Large intestine (tissue), 3 donors: Measurements from ENCODE around the gene VPS37B. TPM values are rescaled to one million over a fixed set of nuclear protein-coding genes. Genes with fewer than 3 reads are reported as not detected.
A peak's percentile ranks its signal among the peaks of the same experiment; 100 is the strongest.

Experiments used
- DNase-seq, 2 donors: peaks; one replicate each; pipeline versions ENCODE4 v3.0.0 to v3.0.0-alpha.2; 2013
- H3K27ac ChIP-seq: one replicate; pipeline ENCODE4 v1.5.1; 2013; ENCODE audit warnings: low read length
- H3K27me3 ChIP-seq: 2 replicates; pipeline ENCODE4 v1.6.1; 2013; ENCODE audit warnings: low read length; ENCODE audit not compliant: control insufficient read depth, insufficient read depth
- H3K36me3 ChIP-seq: 2 replicates; pipeline ENCODE4 v1.6.1; 2013; ENCODE audit warnings: low read length; ENCODE audit not compliant: control insufficient read depth, insufficient read depth
- H3K4me1 ChIP-seq: one replicate; pipeline ENCODE4 v1.6.1; 2013; ENCODE audit warnings: low read length; ENCODE audit not compliant: control insufficient read depth, insufficient read depth
- H3K4me3 ChIP-seq: one replicate; pipeline ENCODE4 v1.5.1; 2013; ENCODE audit warnings: low read length
- H3K9me3 ChIP-seq: one replicate; pipeline ENCODE4 v1.6.1; 2013; ENCODE audit warnings: mild to moderate bottlenecking, low read depth, low read length, moderate library complexity; ENCODE audit not compliant: control insufficient read depth
- WGBS: methylation state at CpG from one replicate; pipeline ENCODE4 v1.1.5; 2013; ENCODE audit warnings: low lambda C conversion rate; ENCODE audit not compliant: insufficient coverage; 5-methylcytosine and 5-hydroxymethylcytosine counted together
- polyA plus RNA-seq: library from polyadenylated mRNA; unstranded; fragments of 120-200 nt; gene quantifications from one replicate; pipeline ENCODE4 v1.2.1, GENCODE V29; 2013

The VPS37B gene
- polyA plus RNA-seq, 1 donor: 26.5 TPM

DNA sequence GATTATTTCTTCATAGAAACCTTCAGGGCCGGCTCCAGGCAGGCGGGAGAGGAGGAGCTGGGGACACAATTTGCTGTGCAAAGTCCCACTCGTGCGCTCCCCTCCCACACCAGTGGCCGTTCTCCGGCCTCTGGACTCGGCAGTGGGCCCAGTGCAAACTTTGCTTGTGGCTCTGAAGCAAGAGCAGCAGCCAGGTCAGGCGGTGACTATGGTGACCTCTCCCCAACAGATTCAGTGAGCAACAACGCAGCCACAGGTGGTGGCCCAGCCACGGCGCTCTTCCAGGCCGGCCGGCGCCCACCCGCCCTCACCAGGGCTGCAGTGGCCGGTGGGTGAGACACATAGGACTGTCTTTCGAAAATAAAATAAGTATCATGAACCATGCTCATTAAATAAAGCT lies 29.5 kb downstream of the VPS37B start:
- Histone ChIP-seq H3K27ac (no peak overlapping the region), H3K27me3 (no peaks in the 10 kb centered on the region), H3K4me1 (peaks cover 28% of the 10 kb centered on the region), H3K36me3 (peaks cover 75% of the 10 kb centered on the region), H3K4me3 (no peak overlapping the region), H3K9me3 (no peaks in the 10 kb centered on the region)
- WGBS: no CpG with 5 or more reads among the region's 17 CpGs
- no peak for DNase-seq

GRCh38 chr12:122865268-122866231 lies 30.4 kb downstream of the VPS37B start:
- WGBS: no CpG with 5 or more reads among the region's 43 CpGs
- peaks cover 77% of the 10 kb centered on the region for H3K36me3 ChIP-seq
- no peaks in the 10 kb centered on the region for H3K27me3 ChIP-seq
- no peak overlapping the region for H3K27ac ChIP-seq
- DNase-seq: no peak
- no peaks in the 10 kb centered on the region for H3K9me3 ChIP-seq
- peaks cover 19% of the 10 kb centered on the region for H3K4me1 ChIP-seq
- no peak overlapping the region for H3K4me3 ChIP-seq

DNA sequence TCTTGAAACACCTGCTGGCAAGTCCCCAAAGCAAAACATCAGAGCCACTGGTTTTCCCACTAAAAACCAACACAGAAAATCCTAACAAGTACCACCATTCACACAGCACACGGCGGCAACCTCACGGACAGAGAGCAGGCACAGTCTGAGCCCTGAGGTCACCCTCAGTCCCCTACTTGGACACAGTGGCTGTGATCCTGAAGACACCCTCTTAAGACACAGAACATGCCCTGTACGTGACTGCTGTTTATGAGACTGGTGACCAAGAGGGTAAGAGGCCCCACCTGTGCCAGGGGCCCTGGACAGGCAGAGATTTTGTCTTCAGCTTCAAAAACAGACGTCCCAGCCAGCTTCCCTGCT lies 31.1 kb downstream of the VPS37B start:
- Histone ChIP-seq H3K27me3 (no peaks in the 10 kb centered on the region), H3K4me1 (peaks cover 16% of the 10 kb centered on the region), H3K36me3 (peaks cover 75% of the 10 kb centered on the region), H3K27ac (no peak overlapping the region), H3K9me3 (no peaks in the 10 kb centered on the region), H3K4me3 (no peak overlapping the region)
- no peak for DNase-seq
- no CpG with 5 or more reads among the region's 5 CpGs for WGBS

DNA sequence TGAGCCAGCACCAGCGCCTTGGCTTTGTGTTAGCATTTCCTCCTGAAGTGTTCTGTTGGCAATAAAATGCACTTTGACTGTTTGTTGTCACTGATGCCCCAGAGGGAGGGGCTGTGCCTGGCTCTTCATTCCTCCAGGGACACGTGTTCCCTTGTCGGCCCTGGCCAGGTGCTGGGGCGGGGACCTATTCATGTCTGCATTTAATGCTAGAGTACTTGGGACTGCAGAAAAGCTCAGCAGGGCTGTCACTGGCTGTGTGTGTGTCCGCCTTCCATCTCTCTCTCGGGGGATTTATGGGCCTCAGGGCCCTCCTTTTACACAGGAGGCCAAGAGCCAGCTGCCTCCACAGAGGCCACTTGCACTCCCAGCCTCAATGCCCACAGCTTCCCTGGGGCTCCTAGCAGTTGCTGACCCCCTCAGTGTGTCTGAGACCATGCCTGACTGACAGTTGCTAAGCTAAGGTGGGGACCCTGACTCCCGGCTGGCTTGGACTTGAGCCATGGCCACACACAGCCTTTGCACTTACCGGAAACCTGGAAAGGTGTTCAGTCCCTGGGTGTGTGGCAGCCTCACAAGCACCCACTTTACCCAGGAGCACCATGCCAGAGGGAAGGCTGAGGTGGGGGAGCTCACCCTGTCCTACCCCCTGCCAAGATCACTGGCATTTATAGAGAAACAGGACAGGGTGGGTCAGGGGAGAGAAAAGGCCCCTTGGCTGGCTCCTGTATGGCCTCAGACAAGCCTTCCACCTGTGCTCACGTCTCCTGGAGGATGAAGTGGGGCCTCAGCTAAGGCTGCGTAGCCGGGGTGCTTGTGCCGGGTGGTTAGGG lies 32.8 kb downstream of the VPS37B start:
- Histone ChIP-seq H3K4me1 (peaks cover 16% of the 10 kb centered on the region), H3K9me3 (no peaks in the 10 kb centered on the region), H3K27ac (peak overlapping the region; percentile 82), H3K36me3 (peaks cover 71% of the 10 kb centered on the region), H3K27me3 (no peaks in the 10 kb centered on the region), H3K4me3 (no peak overlapping the region)
- no CpG with 5 or more reads among the region's 12 CpGs for WGBS
- DNase-seq: peak; percentile 90 to 94

DNA sequence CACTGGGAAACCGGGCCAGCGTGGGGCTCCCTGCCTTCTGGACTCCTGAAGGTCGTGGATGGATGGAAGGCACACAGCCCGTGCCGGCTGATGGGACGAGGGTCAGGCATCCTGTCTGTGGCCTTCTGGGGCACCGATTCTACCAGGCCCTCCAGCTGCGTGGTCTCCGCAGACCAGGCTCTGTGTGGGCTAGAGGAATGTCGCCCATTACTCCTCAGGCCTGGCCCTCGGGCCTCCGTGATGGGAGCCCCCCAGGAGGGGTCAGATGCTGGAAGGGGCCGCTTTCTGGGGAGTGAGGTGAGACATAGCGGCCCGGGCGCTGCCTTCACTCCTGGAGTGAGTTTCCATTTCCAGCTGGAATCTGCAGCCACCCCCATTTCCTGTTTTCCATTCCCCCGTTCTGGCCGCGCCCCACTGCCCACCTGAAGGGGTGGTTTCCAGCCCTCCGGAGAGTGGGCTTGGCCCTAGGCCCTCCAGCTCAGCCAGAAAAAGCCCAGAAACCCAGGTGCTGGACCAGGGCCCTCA lies 33.8 kb downstream of the VPS37B start:
- WGBS: no CpG with 5 or more reads among the region's 20 CpGs
- H3K36me3 ChIP-seq: peaks cover 62% of the 10 kb centered on the region
- peak overlapping the region; percentile 89 for H3K27ac ChIP-seq
- no peak overlapping the region for H3K4me3 ChIP-seq
- peaks cover 16% of the 10 kb centered on the region for H3K4me1 ChIP-seq
- no peaks in the 10 kb centered on the region for H3K27me3 ChIP-seq
- H3K9me3 ChIP-seq: no peaks in the 10 kb centered on the region
- DNase-seq: no peak

GRCh38 chr12:122861587-122861970 lies 34.3 kb downstream of the VPS37B start:
- no peak overlapping the region for H3K27ac ChIP-seq
- no CpG with 5 or more reads among the region's 5 CpGs for WGBS
- no peaks in the 10 kb centered on the region for H3K27me3 ChIP-seq
- H3K4me3 ChIP-seq: no peak overlapping the region
- H3K36me3 ChIP-seq: peaks cover 57% of the 10 kb centered on the region
- peaks cover 16% of the 10 kb centered on the region for H3K4me1 ChIP-seq
- no peaks in the 10 kb centered on the region for H3K9me3 ChIP-seq
- no peak for DNase-seq

- no peak for DNase-seq
- no CpG with 5 or more reads among the region's 23 CpGs for WGBS
Observed at GRCh38 chr12:122860854-122861586, 34.9 kb downstream of the VPS37B start.

DNA sequence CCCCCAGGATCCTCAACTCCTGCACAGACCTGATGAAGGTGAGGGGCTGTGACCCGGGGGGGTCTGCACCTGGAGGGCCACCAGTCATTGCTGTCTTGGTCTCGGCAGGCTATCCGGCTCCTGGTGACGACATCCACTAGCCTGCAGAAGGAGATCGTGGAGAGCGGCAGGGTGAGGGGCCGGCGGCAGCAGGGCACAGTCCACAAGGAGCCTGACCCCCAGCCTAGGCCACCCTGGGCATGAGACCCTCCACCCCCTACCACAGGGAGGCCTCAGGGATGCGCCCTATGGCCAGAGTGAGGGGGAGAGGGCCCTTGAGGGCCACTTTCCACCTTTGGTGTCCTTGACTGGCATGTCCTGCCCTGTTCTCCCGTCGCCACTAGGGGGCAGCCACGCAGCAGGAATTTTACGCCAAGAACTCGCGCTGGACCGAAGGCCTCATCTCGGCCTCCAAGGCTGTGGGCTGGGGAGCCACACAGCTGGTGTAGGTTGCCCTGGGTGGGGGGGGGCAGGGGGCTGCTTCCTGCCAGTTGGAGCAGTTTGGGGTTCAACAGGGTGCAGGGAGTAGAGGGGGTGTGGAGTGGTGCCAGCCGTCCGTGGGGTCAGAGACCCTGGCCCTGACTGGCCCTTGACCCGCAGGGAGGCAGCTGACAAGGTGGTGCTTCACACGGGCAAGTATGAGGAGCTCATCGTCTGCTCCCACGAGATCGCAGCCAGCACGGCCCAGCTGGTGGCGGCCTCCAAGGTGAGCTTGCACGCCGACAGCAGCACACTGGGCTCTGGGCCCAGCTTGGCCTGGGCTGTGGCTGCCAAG lies 35.7 kb downstream of the VPS37B start:
- peak; percentile 66 to 78 for DNase-seq
- H3K9me3 ChIP-seq: no peaks in the 10 kb centered on the region
- H3K27me3 ChIP-seq: no peaks in the 10 kb centered on the region
- peaks cover 54% of the 10 kb centered on the region for H3K36me3 ChIP-seq
- no peak overlapping the region for H3K27ac ChIP-seq
- no peak overlapping the region for H3K4me3 ChIP-seq
- H3K4me1 ChIP-seq: peaks cover 16% of the 10 kb centered on the region
- WGBS: no CpG with 5 or more reads among the region's 28 CpGs

More at GRCh38 chr12:122860854-122861586, 34.9 kb downstream of the VPS37B start:
- Histone ChIP-seq H3K4me3 (no peak overlapping the region), H3K4me1 (peaks cover 16% of the 10 kb centered on the region), H3K36me3 (peaks cover 57% of the 10 kb centered on the region), H3K27ac (no peak overlapping the region), H3K9me3 (no peaks in the 10 kb centered on the region), H3K27me3 (no peaks in the 10 kb centered on the region)

GRCh38 chr12:122859303-122860039 lies 36.5 kb downstream of the VPS37B start:
- peaks cover 55% of the 10 kb centered on the region for H3K36me3 ChIP-seq
- H3K4me1 ChIP-seq: peaks cover 16% of the 10 kb centered on the region
- no peak for DNase-seq
- H3K4me3 ChIP-seq: no peak overlapping the region
- no peaks in the 10 kb centered on the region for H3K27me3 ChIP-seq
- no CpG with 5 or more reads among the region's 26 CpGs for WGBS
- H3K9me3 ChIP-seq: no peaks in the 10 kb centered on the region
- H3K27ac ChIP-seq: no peak overlapping the region
